ENCODE measurements around the gene KLF9. TPM values are rescaled to one million over a fixed set of nuclear protein-coding genes. Genes with fewer than 3 reads are reported as not detected.

KLF9 gene
- total and polyA plus RNA-seq, 7 donors, result 20.4 to 184 (median 120) TPM

DNA sequence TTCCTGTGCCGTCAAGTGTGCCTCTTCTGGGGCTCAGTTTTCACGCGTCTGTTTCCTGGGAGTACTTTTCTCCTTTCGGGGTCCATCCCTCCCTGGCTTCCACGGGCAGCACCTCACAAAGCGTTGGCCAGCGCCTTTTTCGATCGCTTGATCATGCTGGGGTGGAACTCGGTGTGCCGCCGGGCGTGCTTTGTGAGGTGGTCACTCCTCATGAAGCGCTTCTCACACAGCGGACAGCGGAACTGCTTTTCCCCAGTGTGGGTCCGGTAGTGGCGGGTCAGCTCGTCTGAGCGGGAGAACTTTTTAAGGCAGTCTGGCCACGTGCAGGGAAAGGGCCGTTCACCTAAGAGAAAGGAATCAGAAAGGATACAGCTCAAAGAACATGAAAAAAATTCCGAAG lies 26.8 kb downstream of the KLF9 start:
- peaks cover 0 to 96% (median 67%) of the 10 kb centered on the region in 4 donors for H3K4me1 ChIP-seq
- TF ChIP-seq, protein P1, sequence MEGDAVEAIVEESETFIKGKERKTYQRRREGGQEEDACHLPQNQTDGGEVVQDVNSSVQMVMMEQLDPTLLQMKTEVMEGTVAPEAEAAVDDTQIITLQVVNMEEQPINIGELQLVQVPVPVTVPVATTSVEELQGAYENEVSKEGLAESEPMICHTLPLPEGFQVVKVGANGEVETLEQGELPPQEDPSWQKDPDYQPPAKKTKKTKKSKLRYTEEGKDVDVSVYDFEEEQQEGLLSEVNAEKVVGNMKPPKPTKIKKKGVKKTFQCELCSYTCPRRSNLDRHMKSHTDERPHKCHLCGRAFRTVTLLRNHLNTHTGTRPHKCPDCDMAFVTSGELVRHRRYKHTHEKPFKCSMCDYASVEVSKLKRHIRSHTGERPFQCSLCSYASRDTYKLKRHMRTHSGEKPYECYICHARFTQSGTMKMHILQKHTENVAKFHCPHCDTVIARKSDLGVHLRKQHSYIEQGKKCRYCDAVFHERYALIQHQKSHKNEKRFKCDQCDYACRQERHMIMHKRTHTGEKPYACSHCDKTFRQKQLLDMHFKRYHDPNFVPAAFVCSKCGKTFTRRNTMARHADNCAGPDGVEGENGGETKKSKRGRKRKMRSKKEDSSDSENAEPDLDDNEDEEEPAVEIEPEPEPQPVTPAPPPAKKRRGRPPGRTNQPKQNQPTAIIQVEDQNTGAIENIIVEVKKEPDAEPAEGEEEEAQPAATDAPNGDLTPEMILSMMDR (IDR thresholded peaks at IDR 0.05), result no peak
- TF ChIP-seq POLR2AphosphoS5 (IDR thresholded peaks at IDR 0.05), result peak in 3 of 4 donors; percentile 3 to 39 (median 21)
- no peak for DNase-seq
- H3K9me3 ChIP-seq, result no peaks in the 10 kb centered on the region
- no peaks in the 10 kb centered on the region for H3K27me3 ChIP-seq
- 93 to 96% methylated on average over 23 of the region's 23 CpGs for WGBS, 2 donors
- intact Hi-C loops (cut with DNase I), result no loop called here
- H3K27ac ChIP-seq, result no peak overlapping the region
- no peak overlapping the region for H3K4me3 ChIP-seq
- H3K36me3 ChIP-seq, result peaks cover 11 to 49% (median 19%) of the 10 kb centered on the region in 4 donors

DNA sequence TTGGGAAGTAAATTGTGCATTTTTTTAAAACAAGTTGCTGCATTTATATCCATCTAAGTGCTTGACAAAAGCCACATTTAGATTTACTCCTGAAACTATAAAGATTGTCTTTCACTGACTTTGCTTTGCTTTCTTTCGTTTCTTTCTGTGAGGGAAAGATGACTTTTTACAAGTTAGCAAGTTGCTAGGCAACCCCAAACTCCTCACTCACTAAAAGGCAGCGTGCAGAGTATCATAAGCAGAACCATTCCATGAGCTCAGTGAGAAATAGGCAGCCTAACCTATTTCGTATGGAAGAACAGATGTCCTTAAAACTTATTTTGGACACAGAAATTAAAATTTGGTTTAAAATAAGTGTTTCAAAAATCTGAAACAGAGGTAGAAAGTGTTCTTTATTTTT lies 29.0 kb downstream of the KLF9 start:
- Histone ChIP-seq H3K4me3 (no peak overlapping the region), H3K27ac (peak overlapping the region in 1 of 4 donors; percentile 24), H3K27me3 (no peaks in the 10 kb centered on the region), H3K36me3 (peaks cover 11 to 49% (median 19%) of the 10 kb centered on the region in 4 donors), H3K4me1 (peaks cover 0 to 74% (median 47%) of the 10 kb centered on the region in 4 donors), H3K9me3 (no peaks in the 10 kb centered on the region)
- WGBS, 2 donors, result 63 to 69% methylated on average over 3 of the region's 3 CpGs
- no peak for DNase-seq
- TF ChIP-seq POLR2AphosphoS5 (IDR thresholded peaks at IDR 0.05) (peak in 3 of 4 donors; percentile 7 to 27 (median 11)), EP300 (IDR thresholded peaks at IDR 0.05) (no peak)
- intact Hi-C loops (cut with DNase I), result no loop called here

DNA sequence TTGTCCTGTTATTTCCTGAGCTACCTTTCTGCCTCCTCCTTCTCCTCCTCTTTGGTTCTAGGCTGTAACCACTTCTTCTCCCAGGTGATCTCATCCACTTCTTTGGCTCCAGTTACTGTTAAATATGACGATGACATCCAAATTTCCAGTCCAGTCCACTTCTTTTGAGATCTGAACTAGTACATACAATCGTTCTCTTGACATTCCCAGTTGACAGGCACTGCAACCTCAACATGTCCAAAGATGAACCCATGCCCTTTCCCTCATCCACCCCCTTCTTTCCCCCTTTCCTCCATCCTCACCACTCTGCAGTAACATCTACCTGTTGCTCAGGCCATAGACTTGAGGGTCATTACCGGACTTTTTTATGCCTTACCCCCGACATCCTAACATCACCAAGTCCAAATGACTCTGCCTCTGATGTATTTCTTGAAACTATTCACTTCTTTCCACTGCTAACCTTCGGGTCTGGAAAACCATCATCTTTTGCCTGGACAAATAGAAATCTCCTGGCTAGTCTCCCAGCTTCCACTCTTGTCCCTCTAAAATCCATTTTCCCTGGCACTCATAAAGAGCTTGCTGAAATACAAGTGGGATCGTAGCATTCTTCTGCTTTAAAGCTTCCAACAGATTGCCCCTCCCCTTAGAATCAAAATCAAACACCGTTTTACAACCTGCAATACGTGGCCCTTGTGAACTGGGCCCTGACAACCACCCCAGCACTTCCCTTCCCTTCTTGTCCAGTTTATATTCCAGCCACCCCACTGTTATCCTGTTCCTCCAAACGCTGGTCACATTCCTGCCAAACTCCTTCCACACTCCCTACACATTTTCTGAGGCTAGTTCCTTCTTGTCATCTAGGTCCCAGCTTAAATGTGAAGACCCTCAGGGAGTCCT lies 31.5 kb downstream of the KLF9 start:
- Histone ChIP-seq H3K36me3 (peaks cover 11 to 49% (median 19%) of the 10 kb centered on the region in 4 donors), H3K9me3 (no peaks in the 10 kb centered on the region), H3K4me1 (peaks cover 0 to 50% (median 27%) of the 10 kb centered on the region in 4 donors), H3K27me3 (no peaks in the 10 kb centered on the region), H3K4me3 (no peak overlapping the region), H3K27ac (peak overlapping the region in 2 of 4 donors; percentile 9 to 17)
- intact Hi-C loops (cut with DNase I), result no loop called here
- no peak for TF ChIP-seq POLR2A (IDR thresholded peaks at IDR 0.05)
- peak in 2 of 4 donors; percentile 38 to 56 for TF ChIP-seq POLR2AphosphoS5 (IDR thresholded peaks at IDR 0.05)
- 49 to 70% methylated on average over 9 of the region's 9 CpGs for WGBS, 2 donors
- DNase-seq, result no peak

DNA sequence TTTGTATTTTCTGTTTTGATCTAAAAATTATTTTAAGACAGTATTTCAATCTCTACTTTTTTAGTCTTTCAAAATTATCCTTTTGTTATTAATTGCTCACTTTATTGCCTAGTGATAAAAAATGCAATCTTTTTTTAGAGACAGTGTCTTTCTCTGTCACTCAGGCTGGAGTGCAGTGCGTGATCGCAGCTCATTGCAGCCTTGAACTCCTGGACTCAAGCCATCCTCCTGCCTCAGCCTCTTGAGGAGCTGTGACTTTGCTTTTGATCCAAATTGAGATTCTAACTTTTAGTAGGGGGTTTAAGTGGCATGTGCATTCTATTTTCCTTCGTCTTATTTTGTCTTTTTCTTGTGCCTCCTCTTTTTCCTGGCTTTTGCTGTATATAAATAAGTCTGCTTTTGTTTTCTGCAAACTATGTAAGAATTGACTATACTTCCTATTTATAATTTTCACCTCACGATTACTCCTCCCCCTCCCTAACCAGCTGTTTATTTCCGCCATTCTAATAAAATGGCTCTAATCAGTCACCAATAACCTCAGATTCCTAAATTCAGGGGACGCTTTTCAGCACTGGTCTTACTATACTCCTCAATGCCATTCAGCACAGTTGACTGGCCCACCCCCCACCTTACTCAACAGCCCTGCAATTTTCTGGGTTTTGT lies 32.3 kb downstream of the KLF9 start:
- intact Hi-C loops (cut with DNase I), result no loop called here
- WGBS, 2 donors, result 90 to 93% methylated on average over 6 of the region's 6 CpGs
- peak overlapping the region in 1 of 4 donors; percentile 17 for H3K27ac ChIP-seq
- H3K4me1 ChIP-seq, result peaks cover 0 to 44% (median 26%) of the 10 kb centered on the region in 4 donors
- TF ChIP-seq EP300 (IDR thresholded peaks at IDR 0.05), result no peak
- TF ChIP-seq, protein P1 (IDR thresholded peaks at IDR 0.05), result no peak
- TF ChIP-seq POLR2A (IDR thresholded peaks at IDR 0.05), result no peak
- peak in 3 of 4 donors; percentile 11 to 63 (median 51) for TF ChIP-seq POLR2AphosphoS5 (IDR thresholded peaks at IDR 0.05)
- no peaks in the 10 kb centered on the region for H3K27me3 ChIP-seq
- no peak for DNase-seq
- H3K36me3 ChIP-seq, result peaks cover 9 to 43% (median 14%) of the 10 kb centered on the region in 4 donors
- no peak overlapping the region for H3K4me3 ChIP-seq
- H3K9me3 ChIP-seq, result no peaks in the 10 kb centered on the region

DNA sequence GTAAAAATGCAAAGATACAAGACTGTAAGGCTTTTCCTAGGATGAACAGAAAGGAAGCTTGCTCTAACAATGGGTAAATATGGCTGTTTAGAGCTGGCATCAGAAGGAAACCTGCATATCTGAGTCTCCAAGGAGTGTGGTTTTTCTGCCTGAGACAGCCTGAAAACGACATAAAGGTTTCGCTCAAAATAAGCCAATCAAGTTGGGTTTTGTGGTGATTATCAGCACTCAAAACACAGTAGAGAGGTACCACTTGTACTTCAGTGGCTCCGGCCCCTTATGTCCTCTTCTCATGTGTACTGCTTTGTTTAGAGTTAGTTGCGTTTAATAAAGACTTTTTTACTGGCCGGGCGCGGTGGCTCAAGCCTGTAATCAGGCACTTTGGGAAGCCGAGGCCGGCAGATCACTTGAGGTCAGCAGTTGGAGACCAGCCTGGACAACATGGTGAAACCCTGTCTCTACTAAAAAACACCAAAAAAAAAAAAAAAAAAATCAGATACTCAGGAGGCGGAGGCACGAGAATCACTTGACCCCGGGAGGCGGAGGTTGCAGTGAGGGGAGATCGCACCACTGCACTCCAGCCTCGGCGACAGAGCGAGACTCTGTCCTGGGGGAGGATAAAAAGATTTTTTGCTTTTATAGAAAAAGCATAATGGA lies 39.4 kb downstream of the KLF9 start:
- no peak for DNase-seq
- Histone ChIP-seq H3K4me1 (peaks cover 0 to 10% (median 3%) of the 10 kb centered on the region in 4 donors), H3K27me3 (no peaks in the 10 kb centered on the region), H3K9me3 (no peaks in the 10 kb centered on the region), H3K4me3 (no peak overlapping the region), H3K36me3 (no peaks in the 10 kb centered on the region), H3K27ac (no peak overlapping the region)
- TF ChIP-seq EP300 (IDR thresholded peaks at IDR 0.05) (no peak), POLR2A (IDR thresholded peaks at IDR 0.05) (no peak), POLR2AphosphoS5 (IDR thresholded peaks at IDR 0.05) (no peak)
- TF ChIP-seq, protein P1 (IDR thresholded peaks at IDR 0.05), result no peak
- 76 to 78% methylated on average over 17 of the region's 17 CpGs for WGBS, 2 donors
- intact Hi-C loops (cut with DNase I), result no loop called here
